ENCODE data around the gene BMP10.

DNA sequence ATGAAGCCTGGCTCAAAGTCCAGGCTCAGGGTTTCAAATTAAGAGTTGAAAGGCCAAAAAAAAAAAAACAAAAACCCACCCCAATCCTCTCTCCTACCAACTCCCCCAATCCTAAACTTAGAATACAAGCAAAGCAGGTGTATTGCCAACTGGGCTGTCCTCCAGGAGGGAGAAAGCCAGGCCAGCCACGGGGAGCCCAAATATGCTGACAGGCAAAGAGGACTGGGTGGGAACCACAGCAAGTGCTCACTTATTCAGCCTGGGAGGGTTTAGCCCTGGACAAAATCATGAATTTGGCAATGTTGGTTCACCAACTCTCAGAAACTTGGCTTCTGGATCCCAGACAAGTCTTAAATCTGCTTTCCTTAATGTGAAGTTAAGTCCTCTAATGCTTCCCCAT lies 45.0 kb upstream of the BMP10 start:
- TF ChIP-seq, protein P1, sequence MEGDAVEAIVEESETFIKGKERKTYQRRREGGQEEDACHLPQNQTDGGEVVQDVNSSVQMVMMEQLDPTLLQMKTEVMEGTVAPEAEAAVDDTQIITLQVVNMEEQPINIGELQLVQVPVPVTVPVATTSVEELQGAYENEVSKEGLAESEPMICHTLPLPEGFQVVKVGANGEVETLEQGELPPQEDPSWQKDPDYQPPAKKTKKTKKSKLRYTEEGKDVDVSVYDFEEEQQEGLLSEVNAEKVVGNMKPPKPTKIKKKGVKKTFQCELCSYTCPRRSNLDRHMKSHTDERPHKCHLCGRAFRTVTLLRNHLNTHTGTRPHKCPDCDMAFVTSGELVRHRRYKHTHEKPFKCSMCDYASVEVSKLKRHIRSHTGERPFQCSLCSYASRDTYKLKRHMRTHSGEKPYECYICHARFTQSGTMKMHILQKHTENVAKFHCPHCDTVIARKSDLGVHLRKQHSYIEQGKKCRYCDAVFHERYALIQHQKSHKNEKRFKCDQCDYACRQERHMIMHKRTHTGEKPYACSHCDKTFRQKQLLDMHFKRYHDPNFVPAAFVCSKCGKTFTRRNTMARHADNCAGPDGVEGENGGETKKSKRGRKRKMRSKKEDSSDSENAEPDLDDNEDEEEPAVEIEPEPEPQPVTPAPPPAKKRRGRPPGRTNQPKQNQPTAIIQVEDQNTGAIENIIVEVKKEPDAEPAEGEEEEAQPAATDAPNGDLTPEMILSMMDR (conservative IDR thresholded peaks at IDR 0.05; ENCODE audit: low read depth, low read length) = no peak
- TF ChIP-seq EZH2 (IDR thresholded peaks at IDR 0.05; ENCODE audit: borderline replicate concordance, low read depth, low read length, poor library complexity, severe bottlenecking) = no peak

Data from A673 (cell line).